ENCODE data around the gene BRCA1.

The BRCA1 gene

GRCh38 chr17:43027091-43028032 lies 97.8 kb downstream of the BRCA1 start:
- no peaks in the 10 kb centered on the region for H3K36me3 ChIP-seq (ENCODE audit: low read depth)
- no peaks in the 10 kb centered on the region for H3K9me3 ChIP-seq (ENCODE audit: severe bottlenecking)
- no peak overlapping the region for H3K27ac ChIP-seq (ENCODE audit: poor library complexity, severe bottlenecking)
- no peak for TF ChIP-seq CTCF (IDR thresholded peaks at IDR 0.05; ENCODE audit: poor library complexity, severe bottlenecking)
- no peaks in the 10 kb centered on the region for H3K27me3 ChIP-seq (ENCODE audit: insufficient read depth, poor library complexity, severe bottlenecking)
- ATAC-seq (ENCODE audit: low read depth) (no peak), DNase-seq (ENCODE audit: low spot score) (no peak)
- H3K4me3 ChIP-seq (ENCODE audit: severe bottlenecking): no peak overlapping the region
- no peaks in the 10 kb centered on the region for H3K4me1 ChIP-seq (ENCODE audit: insufficient read depth, poor library complexity, severe bottlenecking)

DNA sequence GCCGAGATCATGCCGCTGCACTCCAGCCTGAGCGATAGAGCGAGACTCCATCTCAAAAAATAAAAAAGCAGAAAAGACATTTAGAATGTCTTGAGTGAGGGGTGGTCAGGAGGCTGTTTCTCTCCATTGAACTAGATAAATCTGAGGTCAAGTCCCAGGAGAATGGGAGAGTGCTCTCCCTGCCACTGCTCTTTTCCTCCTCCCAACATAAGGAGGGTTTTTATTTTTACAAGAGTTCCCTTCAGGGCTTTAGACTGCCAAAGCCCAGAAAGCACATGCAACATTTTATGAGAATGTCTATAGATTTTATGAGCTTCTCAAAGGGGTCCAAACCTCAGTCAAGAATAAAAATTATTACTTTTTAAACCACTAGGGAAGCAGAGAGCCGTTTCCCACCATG lies 98.6 kb downstream of the BRCA1 start:
- H3K9me3 ChIP-seq (ENCODE audit: severe bottlenecking): no peaks in the 10 kb centered on the region
- no peak overlapping the region for H3K4me3 ChIP-seq (ENCODE audit: severe bottlenecking)
- no peaks in the 10 kb centered on the region for H3K4me1 ChIP-seq (ENCODE audit: insufficient read depth, poor library complexity, severe bottlenecking)
- ATAC-seq (ENCODE audit: low read depth) (no peak), DNase-seq (ENCODE audit: low spot score) (no peak)
- H3K36me3 ChIP-seq (ENCODE audit: low read depth): no peaks in the 10 kb centered on the region
- no peak for TF ChIP-seq CTCF (IDR thresholded peaks at IDR 0.05; ENCODE audit: poor library complexity, severe bottlenecking)
- H3K27me3 ChIP-seq (ENCODE audit: insufficient read depth, poor library complexity, severe bottlenecking): no peaks in the 10 kb centered on the region
- H3K27ac ChIP-seq (ENCODE audit: poor library complexity, severe bottlenecking): no peak overlapping the region

DNA sequence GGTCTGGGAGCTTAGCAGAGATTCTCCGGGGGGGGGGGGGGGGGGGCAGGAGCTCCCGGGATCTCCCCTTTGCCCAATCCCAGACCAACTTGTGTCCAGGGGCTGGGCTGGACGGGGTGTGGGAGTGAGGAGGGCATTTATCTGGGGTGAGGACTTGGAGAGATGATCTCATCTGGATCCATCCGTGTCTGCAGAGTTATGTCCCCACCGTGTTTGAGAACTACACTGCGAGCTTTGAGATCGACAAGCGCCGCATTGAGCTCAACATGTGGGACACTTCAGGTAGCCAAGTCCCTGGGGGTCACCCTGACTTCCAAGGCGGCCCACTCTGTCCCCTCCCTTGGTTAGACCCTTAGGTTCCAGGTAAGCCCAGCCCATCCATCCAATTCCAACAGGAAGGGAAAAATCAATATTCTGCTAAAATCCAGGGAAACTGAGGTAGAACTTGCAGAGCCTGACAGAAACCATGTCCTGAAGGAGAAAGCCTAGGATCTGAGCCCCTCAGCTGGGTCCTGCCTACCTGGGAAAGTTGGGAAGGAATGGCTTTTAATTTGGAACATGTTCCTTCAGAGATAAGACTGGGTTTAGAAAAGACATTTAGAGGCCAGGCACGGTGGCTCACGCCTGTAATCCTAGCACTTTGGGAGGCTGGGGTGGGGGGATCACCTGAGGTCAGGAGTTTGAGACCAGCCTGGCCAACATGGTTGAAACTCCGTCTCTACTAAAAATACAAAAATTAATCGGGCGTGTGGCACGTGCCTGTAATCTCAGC lies 99.2 kb downstream of the BRCA1 start:
- Histone ChIP-seq H3K27ac (ENCODE audit: poor library complexity, severe bottlenecking) (no peak overlapping the region), H3K9me3 (ENCODE audit: severe bottlenecking) (no peaks in the 10 kb centered on the region), H3K27me3 (ENCODE audit: insufficient read depth, poor library complexity, severe bottlenecking) (no peaks in the 10 kb centered on the region), H3K4me1 (ENCODE audit: insufficient read depth, poor library complexity, severe bottlenecking) (no peaks in the 10 kb centered on the region), H3K4me3 (ENCODE audit: severe bottlenecking) (no peak overlapping the region), H3K36me3 (ENCODE audit: low read depth) (no peaks in the 10 kb centered on the region)
- TF ChIP-seq CTCF (IDR thresholded peaks at IDR 0.05; ENCODE audit: poor library complexity, severe bottlenecking): no peak
- ATAC-seq (ENCODE audit: low read depth): no peak
- DNase-seq (ENCODE audit: low spot score): no peak

- no peak overlapping the region for H3K27ac ChIP-seq (ENCODE audit: poor library complexity, severe bottlenecking)
- H3K27me3 ChIP-seq (ENCODE audit: insufficient read depth, poor library complexity, severe bottlenecking): no peaks in the 10 kb centered on the region
- no peak for ATAC-seq (ENCODE audit: low read depth)
- no peaks in the 10 kb centered on the region for H3K9me3 ChIP-seq (ENCODE audit: severe bottlenecking)
- no peak overlapping the region for H3K4me3 ChIP-seq (ENCODE audit: severe bottlenecking)
- DNase-seq (ENCODE audit: low spot score): no peak
- H3K36me3 ChIP-seq (ENCODE audit: low read depth): no peaks in the 10 kb centered on the region; the same call in 1 of the 2 replicates
- no peaks in the 10 kb centered on the region for H3K4me1 ChIP-seq (ENCODE audit: insufficient read depth, poor library complexity, severe bottlenecking)
- no peak for TF ChIP-seq CTCF (IDR thresholded peaks at IDR 0.05; ENCODE audit: poor library complexity, severe bottlenecking)
Observed at GRCh38 chr17:43025290-43025657, 99.9 kb downstream of the BRCA1 start.
